G401.6 (cell line): ENCODE results near the gene SAMD4A.
"Not testable (repeated sequence)": the region's sequence is repeated elsewhere in the genome, so short reads cannot be mapped to it uniquely, and the experiment has no call there.

ENCODE experiments used
- FAIRE-seq: peaks from 2 replicates; lab custom pipeline; 2012; peaks lifted over from hg19 to GRCh38; lab: Jason Lieb, UNC

SAMD4A gene

DNA sequence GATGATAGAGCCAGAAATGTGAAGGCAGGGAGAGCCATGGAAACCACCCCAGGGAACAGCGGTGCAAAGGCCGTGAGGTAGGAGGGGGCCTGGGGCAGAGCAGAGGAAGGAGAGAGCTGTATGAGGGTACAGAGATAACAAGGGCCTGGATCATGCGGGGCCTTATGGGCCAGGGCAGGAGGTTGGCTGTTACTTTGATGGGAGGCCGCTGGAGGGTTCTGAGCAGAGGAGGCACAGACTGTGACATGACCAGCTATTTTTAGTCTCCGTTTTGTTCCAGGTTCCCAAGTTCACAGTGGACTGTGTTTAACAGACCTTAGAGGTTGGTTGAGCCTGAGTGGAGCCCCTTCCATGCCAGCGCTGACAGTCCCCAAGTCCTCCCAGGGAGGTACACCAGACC is 217.1 kb downstream of the SAMD4A start:
- no peak for FAIRE-seq

DNA sequence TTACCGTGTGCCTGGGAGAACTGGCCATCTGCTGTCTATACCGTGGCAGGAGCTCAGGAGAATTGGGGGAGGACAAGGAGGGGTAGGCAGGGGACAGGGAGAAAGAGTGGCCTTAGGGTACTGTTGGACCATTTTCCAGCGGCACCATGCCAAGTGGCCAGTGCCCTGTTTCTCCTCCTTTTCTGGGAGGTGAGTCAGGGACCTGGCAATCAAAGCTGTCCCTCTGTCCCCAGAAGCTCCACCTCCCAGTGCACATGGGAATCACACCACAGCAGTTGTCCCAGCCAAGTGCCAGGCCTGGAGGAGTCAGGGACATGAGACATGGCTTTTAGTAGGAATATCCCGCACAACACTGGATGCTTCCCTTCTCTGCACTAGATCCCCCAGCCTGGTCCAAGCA is 217.7 kb downstream of the SAMD4A start:
- FAIRE-seq, result no peak

DNA sequence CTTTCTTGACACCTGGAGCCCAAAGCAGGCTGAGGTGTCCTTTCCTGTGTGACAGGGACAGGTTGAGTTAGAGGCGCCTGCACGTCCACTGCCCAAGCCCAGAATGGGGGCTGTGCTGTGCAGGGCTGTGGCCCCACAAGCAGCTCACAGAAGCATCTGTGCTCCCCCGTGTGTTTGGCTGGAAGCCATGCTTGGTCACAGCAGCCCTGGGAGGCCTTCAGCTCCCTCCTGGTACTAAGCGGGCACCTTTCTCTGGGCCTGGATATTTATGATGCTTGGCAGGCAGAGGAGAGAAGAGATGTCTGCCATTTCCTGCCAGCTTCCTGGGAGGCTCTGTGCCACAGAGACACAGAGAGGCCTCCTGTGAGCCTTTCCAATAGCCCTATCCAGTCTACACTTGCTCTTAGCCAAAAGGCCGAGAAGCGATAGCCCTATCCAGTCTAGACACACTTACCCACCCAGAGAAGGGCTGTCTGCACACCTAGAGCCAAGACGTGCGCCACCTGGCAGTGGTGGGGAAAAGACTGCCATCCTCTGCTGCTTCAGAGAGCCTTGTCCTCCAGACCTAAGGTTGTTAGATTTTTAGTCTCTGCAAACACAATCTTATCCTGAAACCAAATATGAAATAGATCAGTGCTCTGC is 218.3 kb downstream of the SAMD4A start:
- no peak for FAIRE-seq

DNA sequence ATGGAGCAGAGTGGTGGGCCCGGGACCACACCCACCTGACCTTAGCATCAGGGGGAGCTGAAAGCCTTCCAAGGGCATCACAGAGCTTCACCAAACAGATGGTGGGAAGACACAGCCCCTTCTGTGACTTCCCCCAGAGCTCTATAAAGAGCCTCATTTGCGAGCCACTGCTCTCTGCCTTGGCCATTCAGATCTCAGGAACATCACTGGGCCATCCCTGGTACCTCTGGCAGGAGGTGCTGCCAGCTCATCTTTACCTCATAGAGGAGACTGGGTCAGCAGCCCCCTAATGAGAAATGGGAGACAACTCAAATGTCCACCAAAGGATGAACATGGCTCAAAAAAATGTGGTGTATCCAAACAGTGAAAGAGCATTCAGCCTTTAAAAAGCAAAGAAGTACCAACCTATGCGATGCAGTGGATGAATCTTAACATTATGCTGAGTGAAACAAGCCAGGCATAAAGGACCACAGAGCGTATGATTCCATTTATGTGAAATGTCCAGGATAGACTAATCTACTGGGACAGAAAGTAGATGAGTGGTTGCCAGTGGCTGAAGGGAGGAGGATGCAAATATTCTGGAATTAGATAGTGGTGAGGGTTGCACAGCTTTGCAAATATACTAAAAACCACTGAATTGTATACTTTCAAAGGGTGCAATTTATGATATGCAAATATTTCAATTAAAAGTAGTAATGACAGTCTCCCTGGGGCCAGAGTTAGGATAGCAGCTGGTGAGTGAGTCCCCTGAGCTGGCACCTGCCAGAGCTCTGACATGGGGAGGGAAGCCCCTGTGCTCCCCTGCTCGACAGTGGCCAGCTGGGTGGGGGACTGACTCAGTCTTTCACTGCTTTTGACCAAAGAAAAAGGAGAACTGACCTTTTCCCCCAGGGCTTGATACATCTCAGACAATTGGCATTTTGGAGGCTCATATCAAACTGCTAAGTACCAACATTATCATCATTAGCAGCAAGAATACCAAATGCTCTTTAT is 219.1 kb downstream of the SAMD4A start:
- no peak for FAIRE-seq

DNA sequence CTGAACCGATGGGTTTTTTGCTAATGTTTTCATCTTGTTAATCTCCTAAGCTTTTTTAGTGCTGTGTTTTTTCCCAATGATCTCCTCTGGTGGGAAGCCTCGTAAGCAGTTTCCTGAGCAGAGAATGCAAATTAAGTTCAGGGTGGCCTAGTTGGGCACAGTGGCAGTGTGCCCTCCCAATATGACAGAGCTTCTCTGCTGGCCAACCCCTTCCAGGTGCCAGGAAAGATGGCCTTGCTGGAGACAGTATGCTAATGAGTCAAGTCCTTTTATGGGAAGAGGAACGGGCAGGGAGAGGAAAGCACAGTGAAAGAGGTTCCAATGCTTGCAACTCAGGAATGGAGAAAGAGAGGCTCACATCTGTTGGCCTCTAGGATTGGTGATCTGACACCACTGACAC is 219.9 kb downstream of the SAMD4A start:
- no peak for FAIRE-seq

DNA sequence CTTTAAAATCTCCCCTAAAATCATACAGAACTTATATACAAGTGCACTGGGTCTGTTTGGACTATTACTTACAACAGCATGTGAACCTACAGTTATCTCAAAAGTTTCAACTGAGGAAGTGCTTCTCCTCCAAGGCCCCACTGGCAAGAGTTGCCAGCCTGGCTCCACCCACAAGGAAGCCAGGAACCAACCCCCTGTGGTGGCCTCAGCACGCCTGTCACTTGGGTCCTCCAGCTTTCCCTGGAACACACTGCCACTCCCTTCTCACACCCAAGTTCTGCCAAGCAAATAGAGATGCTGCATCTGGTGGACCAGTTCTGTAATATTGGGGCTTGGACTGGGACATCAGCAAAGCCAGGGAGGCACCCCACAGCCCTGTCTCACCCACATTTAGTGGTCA is 220.3 kb downstream of the SAMD4A start:
- FAIRE-seq, result no peak

DNA sequence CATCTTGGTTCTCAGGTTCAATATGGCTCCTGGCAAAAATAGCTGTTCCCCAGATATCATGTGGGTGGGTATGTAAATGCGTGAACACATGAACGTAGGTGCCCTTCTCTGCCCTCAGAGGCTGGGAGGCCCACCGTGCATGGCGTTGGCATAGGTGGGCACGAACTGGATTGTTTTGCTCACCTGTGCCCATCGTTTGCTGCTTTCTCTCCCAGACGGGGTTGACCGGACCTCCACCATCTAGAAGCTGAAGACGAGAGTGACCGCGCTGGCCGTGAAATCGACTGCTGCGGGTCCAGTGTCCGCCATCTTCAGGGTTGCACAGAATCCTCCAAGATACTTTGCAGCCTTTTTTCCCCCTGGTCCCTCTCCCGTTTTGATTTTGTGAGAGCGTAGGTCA is 221.8 kb downstream of the SAMD4A start:
- FAIRE-seq, result no peak

DNA sequence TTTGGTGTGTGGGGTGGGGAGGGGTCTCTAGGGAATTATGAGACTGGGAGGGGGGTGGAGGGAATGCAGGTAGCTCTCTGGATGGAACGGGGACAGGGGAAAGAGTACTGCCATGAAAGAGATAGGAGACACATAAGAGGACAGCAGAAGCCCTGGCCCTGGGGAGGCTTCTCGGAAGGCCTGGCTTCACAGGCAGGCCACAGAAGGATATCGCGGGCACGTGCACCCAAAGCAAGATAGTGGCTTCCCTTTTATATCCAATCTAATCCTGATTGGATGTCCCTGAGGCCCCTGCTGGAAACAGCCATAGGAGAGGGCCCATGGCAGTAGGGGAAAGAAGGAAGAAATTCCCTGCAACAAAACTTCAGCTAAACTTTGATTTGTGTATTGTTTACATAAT is 222.2 kb downstream of the SAMD4A start:
- no peak for FAIRE-seq

DNA sequence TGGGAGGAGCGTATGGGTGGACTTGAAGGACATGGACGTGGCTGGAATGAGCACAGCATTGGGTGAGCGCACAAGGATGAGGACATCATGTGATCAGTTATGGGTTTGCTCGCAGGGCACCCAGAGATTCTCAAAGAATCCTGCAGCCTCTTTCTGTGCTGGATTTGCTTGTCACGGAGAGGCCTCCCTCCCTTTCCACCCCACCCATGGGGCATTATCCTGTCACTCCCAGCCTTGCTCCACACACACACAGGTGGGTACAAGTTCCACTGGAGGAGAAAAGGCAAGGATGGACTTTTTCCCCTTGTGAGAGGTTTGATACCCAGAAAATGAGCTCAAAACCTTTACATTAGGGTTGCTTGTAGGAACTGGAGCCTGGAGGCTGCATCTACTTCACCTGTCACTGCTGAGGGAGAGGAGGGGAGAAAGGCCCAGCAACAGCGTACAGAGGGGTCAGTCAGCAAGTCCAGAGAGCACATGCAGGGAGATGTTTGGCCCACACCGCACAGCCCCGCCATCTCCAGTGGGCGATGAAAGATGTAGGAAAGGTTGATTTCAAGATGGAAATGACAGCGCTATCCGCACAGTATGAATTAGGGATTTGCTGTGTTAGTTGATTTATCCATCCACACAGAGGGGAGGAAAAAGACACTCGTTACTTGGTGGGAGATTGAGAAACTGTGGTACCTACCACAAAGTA is 223.0 kb downstream of the SAMD4A start:
- FAIRE-seq, result no peak

DNA sequence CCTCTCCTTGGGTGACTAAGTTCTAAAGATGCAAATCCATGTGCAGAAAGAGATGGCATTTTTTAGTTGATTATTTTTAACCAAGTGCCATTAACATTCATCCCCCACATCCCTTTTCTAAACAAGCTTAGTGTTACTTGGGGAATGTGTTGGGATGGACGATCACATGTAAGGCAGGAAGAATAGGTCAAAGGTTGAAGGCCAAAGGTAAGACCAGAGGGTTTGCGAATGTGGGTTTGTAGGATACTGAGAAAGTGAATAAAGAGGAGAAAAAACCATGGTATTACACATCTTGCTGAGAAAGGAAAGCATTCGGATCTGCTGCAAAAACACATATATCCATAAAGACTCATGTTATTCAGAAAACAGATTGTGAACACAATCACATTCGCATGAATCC is 224.1 kb downstream of the SAMD4A start:
- FAIRE-seq, result no peak

DNA sequence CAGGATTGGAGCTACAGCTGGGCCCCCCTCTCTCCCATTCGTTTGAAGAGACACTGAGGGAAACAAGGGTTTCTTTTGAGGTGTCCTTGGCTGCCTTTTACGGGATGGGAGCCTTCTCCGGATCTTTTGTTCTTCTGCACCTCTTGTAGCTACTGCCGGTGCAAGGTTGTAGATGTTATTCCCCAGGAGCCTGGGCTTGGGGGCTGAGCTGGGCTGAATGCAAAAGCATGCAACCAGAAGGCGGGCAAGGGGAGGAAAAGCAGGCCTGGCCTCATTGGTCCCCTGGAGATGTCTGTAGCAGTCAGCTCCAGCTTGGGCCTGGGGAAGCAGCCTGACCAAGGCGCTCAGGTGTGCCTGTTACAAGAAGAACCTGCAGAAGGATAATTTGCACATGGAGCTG is 225.4 kb downstream of the SAMD4A start:
- FAIRE-seq, result no peak

DNA sequence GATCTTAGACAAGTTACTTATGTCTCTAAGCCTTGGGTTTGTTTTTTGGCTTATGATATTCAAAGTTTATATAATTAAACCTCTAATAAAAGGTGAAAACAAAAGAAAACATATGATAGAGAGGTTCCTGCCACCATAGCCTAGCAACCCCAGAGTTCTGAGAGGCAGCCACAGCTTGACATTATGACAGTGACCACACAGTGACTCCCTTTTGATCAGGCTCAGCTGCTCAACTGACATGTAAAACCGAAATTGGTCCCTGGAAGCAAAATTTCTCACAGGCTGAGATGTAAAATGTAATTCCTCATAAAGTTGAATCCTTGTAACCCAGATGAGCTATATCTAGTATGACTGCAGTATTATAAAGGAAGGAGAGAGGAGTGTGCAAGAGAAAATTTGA is 227.2 kb downstream of the SAMD4A start:
- FAIRE-seq, result no peak

DNA sequence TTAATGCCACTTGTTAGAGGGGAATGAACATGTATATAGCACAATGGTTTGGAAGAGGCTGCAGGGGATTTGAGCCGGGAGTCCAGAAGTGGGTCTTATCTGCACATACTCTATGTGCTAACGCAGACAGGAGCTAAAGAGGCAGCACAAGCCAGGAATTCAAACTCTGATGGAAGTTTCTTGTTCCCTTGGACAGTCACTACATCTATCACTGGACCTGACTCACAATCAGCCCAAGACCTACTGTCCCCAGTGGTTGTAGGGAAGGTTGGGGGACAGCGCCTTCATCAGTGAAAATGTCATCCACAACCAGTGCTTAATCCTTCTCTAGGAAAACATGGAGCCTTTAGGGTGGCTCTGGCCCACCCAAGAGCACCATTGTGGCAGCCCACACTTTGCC is 227.9 kb downstream of the SAMD4A start:
- no peak for FAIRE-seq

DNA sequence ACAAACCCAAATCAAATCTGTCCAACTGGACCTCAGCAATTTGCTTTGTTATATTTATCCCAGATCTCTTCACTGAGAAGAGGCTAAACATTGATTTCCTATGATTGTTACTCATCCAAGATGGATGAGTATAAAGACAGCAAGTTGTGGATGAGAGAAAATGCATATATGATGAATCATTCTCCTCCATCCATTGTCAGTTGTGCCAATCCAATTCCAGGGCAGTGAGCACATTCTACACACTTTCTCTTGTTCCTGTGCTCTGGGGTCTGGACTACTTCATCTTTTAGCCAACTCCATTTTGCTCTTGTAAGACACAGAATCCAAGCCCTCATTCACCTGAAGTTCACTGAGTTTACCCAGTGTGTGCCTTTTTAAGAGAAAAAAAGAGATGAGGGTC is 230.0 kb downstream of the SAMD4A start:
- FAIRE-seq, result no peak

DNA sequence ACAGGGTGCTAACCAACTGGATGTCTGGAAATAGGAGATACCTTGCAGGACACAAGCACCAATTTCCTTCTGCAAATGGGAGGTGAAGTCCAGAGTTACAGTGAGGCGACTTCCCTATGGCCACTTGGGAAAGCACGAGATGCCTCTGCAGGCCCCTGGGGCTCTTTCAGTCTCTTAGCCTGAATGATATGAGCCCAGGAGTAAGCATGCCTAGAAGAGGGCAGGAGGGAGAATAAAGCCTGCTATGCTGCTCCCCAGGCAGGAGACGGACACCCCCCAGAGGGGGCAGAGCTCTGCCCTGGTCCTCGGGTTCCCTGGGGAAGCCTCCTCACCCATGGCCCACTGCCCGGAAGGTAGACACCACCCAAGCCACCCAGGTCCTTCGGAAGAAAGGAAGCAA is 230.6 kb downstream of the SAMD4A start:
- FAIRE-seq, result no peak

DNA sequence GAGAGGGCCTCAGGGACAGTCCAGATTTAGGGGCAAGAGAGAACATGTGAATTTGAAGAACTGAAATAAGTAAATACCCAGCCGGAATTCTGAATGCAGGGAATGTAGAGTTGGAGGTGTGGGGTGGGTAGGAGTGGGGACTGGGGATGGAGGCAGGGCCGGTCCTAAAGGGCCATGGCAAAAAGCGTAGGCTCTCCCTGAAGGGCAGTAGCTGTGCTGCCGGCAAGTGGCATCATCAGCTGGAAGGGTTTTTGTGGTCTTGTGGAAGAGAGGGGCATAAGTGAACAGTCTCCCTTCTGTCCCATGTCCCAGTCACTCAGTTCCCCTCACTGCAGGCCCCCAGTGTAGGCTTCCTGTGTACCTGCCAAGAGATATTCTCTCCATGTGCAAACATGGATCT is 231.1 kb downstream of the SAMD4A start:
- FAIRE-seq, result no peak

DNA sequence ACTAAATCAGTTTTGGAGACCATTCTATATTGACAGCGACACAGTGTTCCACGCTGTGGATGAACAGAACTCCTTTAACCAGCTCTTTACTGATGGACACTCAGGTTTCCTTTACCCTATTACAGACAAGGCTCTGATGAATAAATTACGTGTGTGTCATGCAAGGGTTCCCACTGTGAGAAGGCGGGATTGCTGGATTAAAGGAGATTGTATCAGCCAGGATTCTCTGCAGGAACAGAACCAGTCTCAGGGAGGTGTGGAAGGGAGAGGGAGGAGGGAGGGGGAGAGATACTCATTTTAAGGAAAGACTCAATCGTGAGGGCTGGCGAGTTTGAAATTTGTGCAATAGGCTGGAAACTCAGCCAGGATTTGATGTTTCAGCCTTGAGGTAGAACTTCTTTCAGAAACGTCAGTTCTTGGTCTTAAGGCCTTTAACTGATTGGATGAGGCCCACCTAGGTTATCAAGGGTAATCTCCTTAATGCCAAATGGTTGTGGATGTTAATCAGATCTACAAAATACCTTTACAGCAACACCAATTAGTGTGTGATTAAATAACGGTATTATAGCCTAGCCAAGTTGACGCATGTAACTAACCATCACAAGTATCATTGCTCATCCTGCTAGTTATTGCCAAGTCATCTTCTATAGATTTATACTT is 231.7 kb downstream of the SAMD4A start:
- FAIRE-seq, result no peak

DNA sequence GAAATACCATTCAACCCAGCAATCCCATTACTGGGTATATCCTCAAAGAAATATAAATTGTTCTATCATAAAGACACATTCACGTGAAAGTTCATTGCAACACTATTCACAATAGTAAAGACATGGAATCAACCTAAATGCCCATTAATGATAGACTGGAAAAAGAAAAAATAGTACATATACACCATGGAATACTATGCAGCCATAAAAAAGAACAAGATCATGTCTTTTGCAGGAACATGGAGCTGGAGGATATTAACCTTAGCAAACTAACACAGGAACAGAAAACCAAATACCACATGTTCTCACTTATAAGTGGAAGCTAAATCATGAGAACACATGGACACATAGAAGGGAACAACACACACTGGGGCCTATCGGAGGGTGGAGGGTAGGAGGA is 234.6 kb downstream of the SAMD4A start:
- FAIRE-seq, result not testable (repeated sequence)

DNA sequence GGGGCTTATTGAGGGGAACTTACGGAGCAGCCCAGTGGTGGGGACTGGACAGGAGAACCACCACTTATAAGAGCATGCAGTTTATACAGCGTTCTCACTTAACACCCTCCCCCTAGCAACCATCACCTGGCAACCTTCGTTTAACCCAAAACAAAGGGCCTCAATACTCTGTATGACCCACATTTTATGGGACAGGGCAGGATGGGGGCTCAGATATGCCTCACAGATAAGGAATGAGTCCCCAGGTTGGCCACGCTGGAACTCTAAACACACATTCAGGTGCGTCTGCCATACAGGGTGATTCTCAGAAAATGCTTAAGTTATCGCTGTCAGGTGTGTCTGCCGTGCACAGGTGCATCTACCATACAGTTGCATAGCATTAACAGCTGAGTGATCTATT is 236.5 kb downstream of the SAMD4A start:
- FAIRE-seq, result no peak

DNA sequence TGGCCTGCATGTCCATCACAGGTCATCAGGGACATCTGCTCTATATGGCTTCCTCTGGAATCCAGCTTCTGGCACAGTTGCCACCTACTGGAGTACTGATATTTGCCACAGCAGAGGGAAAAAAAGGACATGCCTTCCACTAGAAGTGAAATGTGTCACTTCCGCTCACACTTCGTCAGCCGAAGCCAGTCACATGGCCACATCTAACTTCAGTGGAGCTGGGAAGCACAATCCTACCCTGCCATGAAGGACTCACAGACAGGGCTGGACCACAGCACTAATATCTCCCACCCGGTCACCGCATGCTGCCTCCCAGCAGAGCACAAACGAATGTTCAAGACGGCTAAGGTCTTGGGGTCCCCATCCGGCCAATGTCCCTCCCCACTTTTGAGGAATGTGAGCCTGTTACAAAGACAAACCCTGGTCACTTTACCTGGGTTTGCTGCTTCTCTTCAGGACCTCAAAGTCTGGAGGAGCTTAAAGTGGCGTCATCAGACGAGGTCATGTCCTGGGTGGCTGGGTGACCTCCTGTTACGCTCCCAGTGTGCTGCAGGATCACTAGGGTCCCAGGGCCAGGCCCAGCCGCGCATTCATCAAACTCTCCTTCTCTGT is 237.1 kb downstream of the SAMD4A start:
- no peak for FAIRE-seq

DNA sequence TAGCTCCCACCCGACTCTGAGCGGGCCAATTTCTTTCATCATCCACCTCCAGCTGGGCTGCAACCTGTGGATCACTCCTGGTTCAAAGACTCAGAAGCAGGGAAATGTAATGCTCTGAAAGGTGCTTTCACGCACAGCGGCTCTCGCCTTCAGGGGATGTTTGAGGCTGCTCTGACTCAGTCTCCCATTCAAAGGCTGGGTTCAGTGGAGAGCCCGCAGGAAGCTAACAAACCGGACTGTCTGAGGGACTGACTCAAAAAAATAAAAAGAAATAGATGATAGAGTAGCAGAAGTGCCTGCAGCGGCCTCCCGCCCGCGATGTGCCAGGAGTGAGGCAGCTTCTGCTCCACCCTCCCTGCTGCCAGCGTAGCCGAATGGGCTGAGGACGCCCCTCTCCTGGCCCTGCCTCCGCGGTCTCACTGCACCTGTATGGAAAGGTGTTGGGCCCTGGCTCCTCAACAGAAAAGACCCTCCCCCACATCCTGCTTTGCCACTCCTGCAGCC is 237.7 kb downstream of the SAMD4A start:
- no peak for FAIRE-seq

DNA sequence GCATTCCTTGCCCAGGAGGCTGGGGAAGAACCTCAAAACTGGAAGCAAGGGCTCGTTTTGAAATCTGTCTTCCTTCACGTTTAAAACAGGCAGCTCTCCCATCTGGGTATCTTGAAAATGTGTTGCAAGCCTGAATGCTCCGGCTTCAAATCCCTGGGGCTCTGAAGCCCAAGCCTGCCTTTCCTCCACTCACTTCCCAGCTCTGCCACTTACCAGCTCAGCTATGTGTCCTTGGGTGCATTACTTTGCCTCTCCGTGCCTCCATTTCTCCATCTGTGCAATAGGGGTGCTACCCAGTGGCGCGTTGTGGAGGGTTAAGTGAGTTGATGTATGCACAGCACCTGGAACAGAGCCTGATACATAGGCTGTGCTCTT is 238.1 kb downstream of the SAMD4A start:
- no peak for FAIRE-seq
